HG03460 (cell line): ENCODE results near the gene LRRC57.
"Not testable (repeated sequence)": the region's sequence is repeated elsewhere in the genome, so short reads cannot be mapped to it uniquely, and the experiment has no call there.

Source experiments
- ATAC-seq: cut with Tn5 transposase; IDR thresholded peaks from one replicate; pipeline ENCODE4 v1.9.1; 2021; ENCODE audit not compliant: unreplicated experiment

LRRC57 gene

GRCh38 chr15:42548249-42549031 lies at the start of gene LRRC57, which contains the start of gene HAUS2:
Gene LRRC57 (minus strand): TSS chr15:42548793. CDS start chr15:42548434, 359 bp downstream.
Gene HAUS2 (plus strand): TSS chr15:42548838. CDS start chr15:42548873, 35 bp downstream.
- ATAC-seq: peak; percentile 74

- ATAC-seq: no peak
Observed at GRCh38 chr15:42595626-42596240, 47.1 kb upstream of the LRRC57 start.

- no peak for ATAC-seq
Observed at GRCh38 chr15:42594095-42594494, 45.5 kb upstream of the LRRC57 start.

GRCh38 chr15:42593143-42593542 lies 44.5 kb upstream of the LRRC57 start:
- no peak for ATAC-seq

GRCh38 chr15:42592716-42593115 lies 44.1 kb upstream of the LRRC57 start:
- no peak for ATAC-seq

GRCh38 chr15:42591238-42591934 lies 42.8 kb upstream of the LRRC57 start:
- ATAC-seq: no peak

- ATAC-seq: no peak
Observed at GRCh38 chr15:42590619-42591237, 42.1 kb upstream of the LRRC57 start.

GRCh38 chr15:42584031-42584765 lies 35.6 kb upstream of the LRRC57 start:
- ATAC-seq: no peak

GRCh38 chr15:42582569-42583375 lies 34.2 kb upstream of the LRRC57 start:
- ATAC-seq: no peak

GRCh38 chr15:42581272-42581730 lies 32.7 kb upstream of the LRRC57 start:
- ATAC-seq: peak; percentile 71

GRCh38 chr15:42578984-42579537 lies 30.5 kb upstream of the LRRC57 start:
- no peak for ATAC-seq

GRCh38 chr15:42577514-42578031 lies 29.0 kb upstream of the LRRC57 start:
- no peak for ATAC-seq

GRCh38 chr15:42576776-42577175 lies 28.2 kb upstream of the LRRC57 start:
- ATAC-seq: no peak

- no peak for ATAC-seq
Observed at GRCh38 chr15:42576040-42576594, 27.5 kb upstream of the LRRC57 start.

GRCh38 chr15:42575188-42576039 lies 26.8 kb upstream of the LRRC57 start, which contains the start of gene STARD9:
Gene STARD9 (plus strand): TSS chr15:42575606. CDS start chr15:42575716, 110 bp downstream.
- peak; percentile 83 for ATAC-seq

GRCh38 chr15:42558739-42559138 lies 10.1 kb upstream of the LRRC57 start:
- no peak for ATAC-seq

GRCh38 chr15:42556550-42557207 lies 8.1 kb upstream of the LRRC57 start:
- ATAC-seq: not testable (repeated sequence)
